Measurements from ENCODE around the gene JMJD7. TPM values are rescaled to one million over a fixed set of nuclear protein-coding genes. Genes with fewer than 3 reads are reported as not detected.

JMJD7 gene
- total RNA-seq, 1 donor, result 3.1 TPM

DNA sequence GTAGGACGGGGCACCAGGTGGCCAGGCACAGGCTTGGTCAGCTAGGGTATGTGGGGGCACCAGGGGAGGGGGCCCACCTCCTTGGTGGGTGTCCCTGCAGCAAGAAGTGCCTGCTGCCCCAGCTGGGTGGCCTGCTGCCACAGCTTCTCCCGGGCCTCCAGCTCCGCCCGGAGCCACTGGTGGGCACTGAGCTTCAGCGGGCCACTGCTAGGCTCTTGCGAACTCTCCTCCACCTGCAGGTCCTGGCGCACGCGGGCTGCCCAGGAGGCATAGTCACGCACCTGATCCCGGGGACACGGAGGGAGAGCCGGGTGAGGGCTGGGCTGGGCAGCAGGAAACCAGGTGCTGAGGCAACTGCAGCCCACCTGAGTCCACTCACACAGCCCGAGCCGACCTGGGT lies 40.4 kb downstream of the JMJD7 start:
- no peak overlapping the region for H3K4me3 ChIP-seq (ENCODE audit: low read depth, low read length)
- DNase-seq (ENCODE audit: low read depth), result no peak
- TF ChIP-seq, protein P1, sequence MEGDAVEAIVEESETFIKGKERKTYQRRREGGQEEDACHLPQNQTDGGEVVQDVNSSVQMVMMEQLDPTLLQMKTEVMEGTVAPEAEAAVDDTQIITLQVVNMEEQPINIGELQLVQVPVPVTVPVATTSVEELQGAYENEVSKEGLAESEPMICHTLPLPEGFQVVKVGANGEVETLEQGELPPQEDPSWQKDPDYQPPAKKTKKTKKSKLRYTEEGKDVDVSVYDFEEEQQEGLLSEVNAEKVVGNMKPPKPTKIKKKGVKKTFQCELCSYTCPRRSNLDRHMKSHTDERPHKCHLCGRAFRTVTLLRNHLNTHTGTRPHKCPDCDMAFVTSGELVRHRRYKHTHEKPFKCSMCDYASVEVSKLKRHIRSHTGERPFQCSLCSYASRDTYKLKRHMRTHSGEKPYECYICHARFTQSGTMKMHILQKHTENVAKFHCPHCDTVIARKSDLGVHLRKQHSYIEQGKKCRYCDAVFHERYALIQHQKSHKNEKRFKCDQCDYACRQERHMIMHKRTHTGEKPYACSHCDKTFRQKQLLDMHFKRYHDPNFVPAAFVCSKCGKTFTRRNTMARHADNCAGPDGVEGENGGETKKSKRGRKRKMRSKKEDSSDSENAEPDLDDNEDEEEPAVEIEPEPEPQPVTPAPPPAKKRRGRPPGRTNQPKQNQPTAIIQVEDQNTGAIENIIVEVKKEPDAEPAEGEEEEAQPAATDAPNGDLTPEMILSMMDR (IDR thresholded peaks at IDR 0.05; ENCODE audit: insufficient read depth, low read length), result no peak

DNA sequence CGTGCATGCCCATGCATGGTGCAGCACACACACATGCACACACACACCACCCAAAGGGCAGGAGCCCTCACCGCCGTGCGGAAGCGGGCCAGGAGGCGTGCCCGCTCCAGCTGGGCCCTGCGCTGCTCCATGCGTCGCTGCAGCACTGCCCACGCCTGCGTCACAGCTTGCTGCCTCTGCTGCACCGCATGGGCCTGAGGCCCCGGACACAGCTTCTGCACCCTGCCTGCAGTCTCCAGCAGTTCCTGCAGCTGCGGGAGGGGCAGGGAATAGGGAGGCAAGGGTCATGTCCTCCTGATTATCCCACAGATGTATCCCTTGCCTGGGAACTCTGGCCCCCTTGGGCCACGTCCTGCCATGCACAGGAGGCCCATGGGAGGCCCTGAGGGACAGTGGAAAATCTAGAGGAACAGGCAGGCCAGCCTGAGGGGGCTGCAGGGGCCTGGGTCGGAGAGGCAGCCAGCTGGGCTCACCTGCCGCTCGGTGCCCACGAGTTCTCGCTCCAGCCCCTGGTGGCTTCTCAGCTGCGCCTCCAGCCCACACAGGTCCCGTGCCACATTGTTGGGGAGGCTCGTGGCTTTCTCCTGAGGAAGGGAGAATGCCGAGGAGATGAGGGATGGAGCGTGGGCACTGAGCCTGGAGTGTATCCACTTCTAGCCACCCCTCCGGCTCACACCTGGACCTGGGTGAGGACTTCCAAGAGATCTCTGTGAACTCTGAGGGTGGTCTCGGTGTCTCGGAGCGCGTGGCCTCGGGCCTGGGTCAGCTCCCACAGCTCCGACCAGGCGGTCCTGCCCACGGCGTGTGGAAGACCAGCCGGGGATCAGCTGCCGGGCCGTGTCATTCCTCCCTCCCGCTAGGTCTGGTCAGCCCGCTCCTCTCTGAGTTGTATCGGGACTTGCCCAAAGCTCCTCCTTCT lies 42.1 kb downstream of the JMJD7 start:
- TF ChIP-seq, protein P1 (IDR thresholded peaks at IDR 0.05; ENCODE audit: insufficient read depth, low read length), result no peak
- DNase-seq (ENCODE audit: low read depth), result no peak
- no peak overlapping the region for H3K4me3 ChIP-seq (ENCODE audit: low read depth, low read length)

DNA sequence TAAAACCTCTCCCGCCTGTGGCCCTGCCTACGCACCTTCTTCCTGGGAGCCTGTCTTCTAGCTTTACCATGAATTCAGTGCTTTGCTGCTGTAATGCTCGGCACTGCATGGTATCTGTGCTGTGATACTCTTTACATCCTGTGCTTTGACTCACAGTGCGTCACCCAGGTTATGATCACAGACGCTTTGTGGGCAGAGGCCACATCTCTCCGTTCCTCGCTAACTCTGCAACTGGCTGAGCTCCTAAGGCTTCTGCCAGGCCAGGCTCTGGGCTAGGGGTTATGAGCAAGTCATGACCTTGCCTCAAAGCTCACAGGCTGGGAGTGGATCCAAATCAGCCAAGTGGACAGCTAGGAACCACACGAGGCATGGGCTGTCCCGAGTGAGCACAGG lies 42.8 kb downstream of the JMJD7 start:
- TF ChIP-seq, protein P1 (IDR thresholded peaks at IDR 0.05; ENCODE audit: insufficient read depth, low read length), result no peak
- DNase-seq (ENCODE audit: low read depth), result peak; percentile 34
- no peak overlapping the region for H3K4me3 ChIP-seq (ENCODE audit: low read depth, low read length)

DNA sequence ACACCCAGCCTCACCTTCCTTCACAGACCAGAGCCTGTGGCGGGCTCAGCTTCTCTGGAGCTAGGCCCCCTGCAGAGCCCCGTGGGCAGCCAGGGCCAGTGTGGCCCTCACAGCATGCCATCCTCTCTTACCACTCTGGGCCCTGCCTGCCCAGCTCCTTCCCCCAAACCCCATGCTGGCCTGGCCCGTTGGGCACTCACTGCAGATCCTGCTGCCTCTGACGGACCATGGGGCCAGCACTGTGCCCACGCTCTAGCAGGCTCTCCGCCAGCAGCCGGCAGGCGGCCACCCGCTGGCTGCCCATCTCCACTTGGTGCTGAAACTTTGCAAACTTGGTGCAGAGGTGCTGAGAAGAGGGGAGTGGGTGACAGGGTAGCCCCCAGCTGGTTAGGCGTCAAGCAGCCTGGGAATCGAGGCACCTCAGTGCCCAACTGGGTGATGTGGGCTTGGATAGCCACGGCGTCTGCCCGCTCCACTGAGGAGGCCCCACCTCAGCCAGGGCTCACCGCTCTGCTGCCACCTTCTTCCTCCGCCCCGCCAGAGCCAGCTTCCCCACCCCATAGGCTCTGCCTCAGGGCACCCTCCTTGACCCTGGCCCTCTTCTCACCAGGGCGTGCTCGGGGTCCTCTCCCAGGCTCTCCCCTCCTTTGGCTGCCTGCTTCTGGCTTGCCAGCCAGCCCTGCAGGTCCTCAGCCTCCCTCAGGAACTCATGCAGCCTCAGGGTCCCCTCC lies 43.4 kb downstream of the JMJD7 start:
- TF ChIP-seq, protein P1 (IDR thresholded peaks at IDR 0.05; ENCODE audit: insufficient read depth, low read length), result no peak
- DNase-seq (ENCODE audit: low read depth), result no peak
- H3K4me3 ChIP-seq (ENCODE audit: low read depth, low read length), result no peak overlapping the region

DNA sequence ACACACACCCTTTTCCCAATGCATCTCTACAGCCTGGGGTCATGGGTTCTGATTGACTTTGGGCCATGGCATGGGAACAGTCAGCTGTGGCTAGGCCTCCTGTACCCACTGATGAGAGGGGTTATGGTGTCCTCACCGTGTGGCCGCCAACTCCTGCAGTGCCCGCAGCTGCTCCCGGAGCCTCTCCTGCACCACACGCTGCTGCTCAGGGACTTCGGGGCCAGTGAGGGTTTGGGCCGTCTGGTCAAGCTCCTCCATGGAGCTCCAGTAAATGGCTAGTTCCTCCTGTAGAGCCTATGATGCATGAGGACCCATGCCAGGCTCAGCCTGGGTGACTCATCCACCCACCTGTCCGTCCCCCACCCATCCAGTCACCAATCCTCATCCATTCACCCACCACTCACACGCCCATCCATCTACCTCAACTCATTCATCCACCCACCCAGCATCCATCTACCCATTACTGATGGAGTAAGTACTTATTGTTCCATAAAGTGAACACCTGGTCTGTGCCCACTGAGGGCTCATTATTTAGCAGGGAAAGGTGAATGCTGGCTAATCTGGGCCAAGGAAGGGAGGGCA lies 44.4 kb downstream of the JMJD7 start:
- no peak for DNase-seq (ENCODE audit: low read depth)
- no peak overlapping the region for H3K4me3 ChIP-seq (ENCODE audit: low read depth, low read length)
- TF ChIP-seq, protein P1 (IDR thresholded peaks at IDR 0.05; ENCODE audit: insufficient read depth, low read length), result no peak

DNA sequence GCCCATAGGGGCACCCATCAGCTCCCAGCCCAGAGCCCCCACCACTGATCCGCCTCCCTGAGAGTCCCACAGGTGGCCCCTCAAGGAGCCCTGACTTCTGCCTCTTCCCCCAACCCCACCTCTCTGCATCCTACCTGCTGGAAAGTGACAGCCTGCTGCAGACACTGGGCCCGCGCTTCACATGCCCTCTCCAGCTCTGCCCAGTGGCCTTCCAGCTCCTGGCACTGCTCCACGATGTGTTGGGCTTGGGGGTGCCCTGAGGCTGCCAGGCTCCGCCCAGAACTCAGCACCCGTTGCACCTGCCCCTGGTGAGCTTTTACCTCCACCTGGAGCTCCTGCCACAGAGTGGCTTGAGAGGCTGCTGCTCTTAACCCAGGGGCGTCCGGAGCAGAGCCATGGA lies 45.8 kb downstream of the JMJD7 start:
- TF ChIP-seq, protein P1 (IDR thresholded peaks at IDR 0.05; ENCODE audit: insufficient read depth, low read length), result no peak
- no peak overlapping the region for H3K4me3 ChIP-seq (ENCODE audit: low read depth, low read length)
- DNase-seq (ENCODE audit: low read depth), result no peak
